Upper lobe of right lung (tissue), 1 donor: Measurements from ENCODE around the gene PCDHGB3. TPM values are rescaled to one million over a fixed set of nuclear protein-coding genes. Genes with fewer than 3 reads are reported as not detected.
"Not testable (repeated sequence)": the region's sequence is repeated elsewhere in the genome, so short reads cannot be mapped to it uniquely, and the experiment has no call there.

ENCODE experiments used
- ATAC-seq: fragments of 200-7000 bp; cut with Tn5 transposase; one replicate; pipeline ENCODE4 v1.9.1; 2020; ENCODE audit warnings: mild to moderate bottlenecking, moderate library complexity
- DNase-seq: peaks from one replicate; pipeline ENCODE4 v3.0.0-alpha.2; 2020
- H3K27ac ChIP-seq: fragments of 200-600 bp; one replicate; pipeline ENCODE4 v1.8.0; 2022
- H3K27me3 ChIP-seq: fragments of 200-600 bp; one replicate; pipeline ENCODE4 v1.8.0; 2022; ENCODE audit warnings: mild to moderate bottlenecking
- H3K36me3 ChIP-seq: fragments of 200-600 bp; one replicate; pipeline ENCODE4 v1.8.0; 2022
- H3K4me1 ChIP-seq: fragments of 200-600 bp; one replicate; pipeline ENCODE4 v1.8.0; 2022
- H3K4me3 ChIP-seq: fragments of 200-600 bp; one replicate; pipeline ENCODE4 v1.8.0; 2022; ENCODE audit warnings: mild to moderate bottlenecking
- H3K9me3 ChIP-seq: fragments of 200-600 bp; one replicate; pipeline ENCODE4 v1.8.0; 2022
- CTCF ChIP-seq: fragments of 200-600 bp; IDR thresholded peaks from one replicate; pipeline ENCODE4 v1.8.0; 2022; ENCODE audit warnings: antibody characterized with exemption
- intact Hi-C: fragments of 100-400 bp; cut with DNase I; formaldehyde crosslinking; loops from one replicate; pipeline ENCODE4 v1.11.0; 2022
- total RNA-seq: library from RNA; stranded (reverse); fragmentation: NEBNext Ultra II Directional; extraction: Animal tissue kit (Norgen Biotek cat#: 25700); gene quantifications from one replicate; pipeline ENCODE4 v1.2.1, GENCODE V29; 2021
- donor health status: DM: no; HTN: yes; CAD: no; lungs with severe emphysema.

The PCDHGB3 gene
- total RNA-seq, 1 donor from 2014 or later: 2.6 TPM

GRCh38 chr5:141397756-141398551 is 27.9 kb downstream of the PCDHGB3 start, which contains the start of gene PCDHGB5:
TSS of gene PCDHGB5 (plus strand) at chr5:141397947. CDS start at chr5:141398128, 181 bp downstream.
- peaks cover 21% of the 10 kb centered on the region for H3K9me3 ChIP-seq
- peak; percentile 59 for TF ChIP-seq CTCF
- peak within 1 kb of the TSS; percentile 37 for H3K4me3 ChIP-seq
- intact Hi-C loops, H3K36me3 ChIP-seq, H3K4me1 ChIP-seq, H3K27ac ChIP-seq: not testable (repeated sequence)
- DNase-seq (peak; percentile 76), ATAC-seq (peak; percentile 97)
- peaks cover 16% of the 10 kb centered on the region for H3K27me3 ChIP-seq

GRCh38 chr5:141398608-141399007 is 28.6 kb downstream of the PCDHGB3 start:
- intact Hi-C loops: no loop called here
- TF ChIP-seq CTCF: no peak
- H3K27ac ChIP-seq: no peak overlapping the region
- no peaks in the 10 kb centered on the region for H3K36me3 ChIP-seq
- ATAC-seq (no peak), DNase-seq (no peak)
- H3K4me1 ChIP-seq: no peaks in the 10 kb centered on the region
- H3K27me3 ChIP-seq: peaks cover 14% of the 10 kb centered on the region
- no peak overlapping the region for H3K4me3 ChIP-seq
- H3K9me3 ChIP-seq: peaks cover 18% of the 10 kb centered on the region

- H3K36me3 ChIP-seq: no peaks in the 10 kb centered on the region
- no peaks in the 10 kb centered on the region for H3K4me1 ChIP-seq
- intact Hi-C loops: no loop called here
- ATAC-seq (no peak), DNase-seq (no peak)
- H3K27me3 ChIP-seq: peaks cover 7% of the 10 kb centered on the region
- H3K9me3 ChIP-seq: peaks cover 17% of the 10 kb centered on the region
- no peak overlapping the region for H3K4me3 ChIP-seq
- TF ChIP-seq CTCF: no peak
- H3K27ac ChIP-seq: no peak overlapping the region
Measured at GRCh38 chr5:141399555-141400258, 29.7 kb downstream of the PCDHGB3 start.

DNA sequence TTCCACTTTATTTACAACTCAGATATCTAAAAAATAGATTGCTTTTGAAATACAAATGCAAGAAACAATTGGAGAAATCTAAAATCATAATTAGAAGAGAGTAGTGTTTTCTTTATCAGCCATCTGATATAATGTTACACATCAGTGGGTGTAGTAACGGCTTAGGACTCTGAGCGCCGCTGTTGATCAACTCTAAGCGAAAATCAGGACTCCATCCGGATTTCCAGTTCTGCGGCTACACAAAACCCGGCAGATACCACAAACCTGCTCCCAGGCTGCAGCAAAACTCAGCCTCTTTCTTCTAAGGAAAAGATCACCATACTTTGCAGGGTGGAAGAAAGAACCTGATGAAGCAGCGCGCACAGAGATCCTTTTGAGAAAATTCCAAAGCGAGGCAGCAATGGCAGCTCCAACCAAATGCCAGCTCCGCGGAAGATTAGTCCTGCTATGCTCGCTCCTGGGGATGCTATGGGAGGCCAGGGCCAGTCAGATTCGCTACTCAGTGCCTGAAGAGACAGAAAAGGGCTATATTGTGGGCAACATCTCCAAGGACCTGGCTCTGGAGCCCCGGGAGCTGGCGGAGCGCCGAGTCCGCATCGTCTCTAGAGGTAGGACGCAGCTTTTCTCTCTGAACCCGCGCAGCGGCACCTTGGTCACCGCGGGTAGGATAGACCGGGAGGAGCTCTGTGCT is 32.7 kb downstream of the PCDHGB3 start, which contains the start of gene PCDHGA9:
TSS of gene PCDHGA9 (plus strand) at position 226 of the 691 bp plus-strand sequence. CDS start at position 401, 175 bp downstream.
- H3K4me1 ChIP-seq: no peaks in the 10 kb centered on the region
- TF ChIP-seq CTCF: peak; percentile 41
- H3K27ac ChIP-seq: no peak within 1 kb of the TSS
- H3K36me3 ChIP-seq: no peaks in the 10 kb centered on the region
- H3K4me3 ChIP-seq: peak within 1 kb of the TSS; percentile 25
- intact Hi-C loops: no loop called here
- peaks cover 7% of the 10 kb centered on the region for H3K27me3 ChIP-seq
- H3K9me3 ChIP-seq: peaks cover 22% of the 10 kb centered on the region
- DNase-seq: no peak
- peak; percentile 64 for ATAC-seq

DNA sequence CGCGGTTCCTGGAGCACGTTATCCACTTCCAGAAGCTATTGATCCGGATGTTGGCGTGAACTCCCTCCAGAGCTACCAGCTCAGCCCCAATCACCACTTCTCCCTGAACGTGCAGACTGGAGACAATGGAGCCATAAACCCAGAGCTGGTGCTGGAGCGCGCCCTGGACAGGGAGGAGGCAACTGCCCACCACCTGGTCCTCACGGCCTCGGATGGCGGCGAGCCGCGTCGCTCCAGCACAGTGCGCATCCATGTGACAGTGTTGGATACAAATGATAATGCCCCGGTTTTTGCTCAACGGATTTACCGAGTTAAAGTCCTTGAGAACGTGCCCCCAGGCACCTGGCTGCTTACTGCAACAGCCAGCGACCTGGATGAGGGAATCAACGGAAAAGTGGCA is 33.3 kb downstream of the PCDHGB3 start:
- H3K4me1 ChIP-seq: no peaks in the 10 kb centered on the region
- H3K4me3 ChIP-seq: peak overlapping the region; percentile 25
- DNase-seq: no peak
- intact Hi-C loops: no loop called here
- no peak for ATAC-seq
- H3K9me3 ChIP-seq: peaks cover 25% of the 10 kb centered on the region
- H3K36me3 ChIP-seq: no peaks in the 10 kb centered on the region
- peaks cover 7% of the 10 kb centered on the region for H3K27me3 ChIP-seq
- no peak overlapping the region for H3K27ac ChIP-seq
- no peak for TF ChIP-seq CTCF
